Endothelial cell of umbilical vein (primary cell): ENCODE results near the gene SCAMP5. TPM values are rescaled to one million over a fixed set of nuclear protein-coding genes. Genes with fewer than 3 reads are reported as not detected.

Experiments used
- BruUV-seq: library from RNA; stranded (reverse); fragments of 400-500 nt; replicated peaks from 2 replicates; lab custom pipeline; 2021; lab: Mats Ljungman, UMichigan
- CTCF ChIA-PET: fragments of 300-600, 350-600 bp; sonication (Branson Sonifier 250); formaldehyde crosslinking; loops from one replicate; lab custom pipeline; 2021; ENCODE audit warnings: antibody characterized with exemption, inconsistent platforms; lab: Charles Lee
- POLR2A ChIA-PET: fragments of 300-600, 350-600 bp; sonication (Branson Sonifier 250); formaldehyde crosslinking; loops from one replicate; lab custom pipeline; 2021; ENCODE audit warnings: antibody characterized with exemption, inconsistent platforms; lab: Charles Lee
- DNase-seq: peaks from one replicate; pipeline ENCODE4 v3.0.0-alpha.2; 2011; ENCODE audit warnings: low read depth, low spot score
- FAIRE-seq: peaks from 2 replicates; lab custom pipeline; 2011; peaks lifted over from hg19 to GRCh38; lab: Jason Lieb, UNC
- H2AFZ ChIP-seq: 2 replicates; pipeline ENCODE4 v1.6.0; 2012; ENCODE audit warnings: low read depth, low read length, control low read depth, inconsistent platforms
- H3K27ac ChIP-seq: 2 replicates; pipeline ENCODE4 v1.5.1; 2011; ENCODE audit warnings: low read depth, mild to moderate bottlenecking, control low read depth, low read length, moderate library complexity; ENCODE audit not compliant: insufficient read depth
- H3K27me3 ChIP-seq, 2 experiments: 2 replicates each; pipeline versions ENCODE4 v1.6.0 to v1.6.1; 2011; ENCODE audit warnings: low read length in 2 of 2, mixed read lengths in 1 of 2; ENCODE audit not compliant: control insufficient read depth in 2 of 2, insufficient read depth in 2 of 2
- H3K36me3 ChIP-seq, 2 experiments: 2 replicates in 1 of 2; 3 replicates in 1 of 2; pipeline ENCODE4 v1.5.1; 2011; ENCODE audit warnings: low read length in 2 of 2, mild to moderate bottlenecking in 1 of 2, moderate library complexity in 1 of 2; ENCODE audit not compliant: control insufficient read depth in 2 of 2, insufficient read depth in 2 of 2; ENCODE audit errors: extremely low read depth in 1 of 2
- H3K4me1 ChIP-seq: 3 replicates; pipeline ENCODE4 v1.5.1; 2011; ENCODE audit warnings: mild to moderate bottlenecking, low read length; ENCODE audit not compliant: control insufficient read depth, insufficient read depth; ENCODE audit errors: extremely low read depth
- H3K4me2 ChIP-seq: 2 replicates; pipeline ENCODE4 v1.6.1; 2011; ENCODE audit warnings: low read length, control low read depth, mixed read lengths; ENCODE audit not compliant: insufficient read depth
- H3K4me3 ChIP-seq, 3 experiments: fragments of 200-600 bp in 1 of 3; sonication (generic), shearing (Covaris generic) in 1 of 3; replicated peaks in 1 of 3; 2 replicates each; pipeline ENCODE4 v1.5.1; 2011 to 2016; ENCODE audit warnings: control low read depth in 3 of 3, low read length in 3 of 3, mild to moderate bottlenecking in 2 of 3, inconsistent platforms in 1 of 3, low read depth in 1 of 3, moderate library complexity in 1 of 3; ENCODE audit not compliant: insufficient read depth in 1 of 3
- H3K79me2 ChIP-seq: 2 replicates; pipeline ENCODE4 v1.6.0; 2012; ENCODE audit warnings: low read length, inconsistent platforms; ENCODE audit not compliant: control insufficient read depth, insufficient read depth
- H3K9ac ChIP-seq: replicated peaks from 2 replicates; pipeline ENCODE3; 2011; ENCODE audit warnings: low read length, control low read depth; ENCODE audit not compliant: insufficient read depth; ENCODE audit errors: extremely low read depth
- H3K9me1 ChIP-seq: replicated peaks from 3 replicates; pipeline ENCODE4 v1.6.0; 2011; ENCODE audit warnings: mild to moderate bottlenecking, low read length; ENCODE audit not compliant: control insufficient read depth, insufficient read depth; ENCODE audit errors: extremely low read depth
- H3K9me3 ChIP-seq: replicated peaks from 2 replicates; pipeline ENCODE4 v1.5.1; 2012; ENCODE audit warnings: low read length, inconsistent platforms; ENCODE audit not compliant: control insufficient read depth, insufficient read depth
- H4K20me1 ChIP-seq: replicated peaks from 2 replicates; pipeline ENCODE3; 2011; ENCODE audit warnings: mild to moderate bottlenecking, low read length; ENCODE audit not compliant: control insufficient read depth, insufficient read depth; ENCODE audit errors: extremely low read depth
- FOS ChIP-seq: IDR thresholded peaks from 2 replicates; pipeline ENCODE4 v1.6.1; 2011; ENCODE audit warnings: mild to moderate bottlenecking, low read length, moderate library complexity, borderline replicate concordance; ENCODE audit not compliant: insufficient read depth
- GATA2 ChIP-seq: IDR thresholded peaks from 2 replicates; pipeline ENCODE4 v1.7.0; 2011; ENCODE audit warnings: low read depth, mild to moderate bottlenecking, moderate library complexity, mixed read lengths, low read length; ENCODE audit not compliant: insufficient read length, insufficient read depth
- JUN ChIP-seq: IDR thresholded peaks from 2 replicates; pipeline ENCODE4 v1.6.1; 2011; ENCODE audit warnings: borderline replicate concordance, low read depth; ENCODE audit not compliant: insufficient read length, insufficient read depth
- MYC ChIP-seq: IDR thresholded peaks from one replicate; pipeline ENCODE4 v1.6.1; 2011; ENCODE audit warnings: mild to moderate bottlenecking, low read depth, low read length
- POLR2A ChIP-seq: IDR thresholded peaks from 2 replicates; pipeline ENCODE4 v1.6.1; 2012; ENCODE audit warnings: low read depth, mild to moderate bottlenecking, control low read depth, low read length
- POLR2AphosphoS5 ChIP-seq: IDR thresholded peaks from 2 replicates; pipeline ENCODE4 v1.6.1; 2012; ENCODE audit warnings: low read depth, mild to moderate bottlenecking, control low read depth, low read length, moderate library complexity; ENCODE audit not compliant: insufficient read depth
- dilution Hi-C: fragments of 300-500 bp; cut with MboI; formaldehyde crosslinking; loops from one replicate; pipeline ENCODE4 v1.15.0; 2019; ENCODE audit warnings: low sequenced_read_pairs; ENCODE audit not compliant: extremely low pct_ligation_motif_present
- intact Hi-C: fragments of 100-400 bp; cut with micrococcal nuclease; formaldehyde crosslinking; loops from one replicate; pipeline ENCODE4 v1.10.0; 2022
- polyA plus RNA-seq, 4 experiments: library from polyadenylated mRNA; depleted of rRNA in 3 of 4; stranded (reverse) in 3 of 4; unstranded in 1 of 4; fragments of >200 nt; gene quantifications; 2 replicates each; pipeline versions ENCODE4 v1.2.1 to v1.2.3, GENCODE V29; 2011 to 2012; ENCODE audit warnings: missing spikeins in 1 of 4
- total RNA-seq: library from RNA; stranded (reverse); gene quantifications from 2 replicates; pipeline ENCODE4 v1.2.3, GENCODE V29; 2021
- TF ChIP-seq, protein P1 (sequence below): IDR thresholded peaks from 2 replicates; pipeline ENCODE4 v1.6.1; 2011; ENCODE audit not compliant: insufficient read depth, insufficient read length

The SCAMP5 gene
- total and polyA plus RNA-seq, 2 donors (not counting 3 experiments of a cell fraction or from before 2014, with no cell fraction given) = 1.9 to 6.2 TPM

DNA sequence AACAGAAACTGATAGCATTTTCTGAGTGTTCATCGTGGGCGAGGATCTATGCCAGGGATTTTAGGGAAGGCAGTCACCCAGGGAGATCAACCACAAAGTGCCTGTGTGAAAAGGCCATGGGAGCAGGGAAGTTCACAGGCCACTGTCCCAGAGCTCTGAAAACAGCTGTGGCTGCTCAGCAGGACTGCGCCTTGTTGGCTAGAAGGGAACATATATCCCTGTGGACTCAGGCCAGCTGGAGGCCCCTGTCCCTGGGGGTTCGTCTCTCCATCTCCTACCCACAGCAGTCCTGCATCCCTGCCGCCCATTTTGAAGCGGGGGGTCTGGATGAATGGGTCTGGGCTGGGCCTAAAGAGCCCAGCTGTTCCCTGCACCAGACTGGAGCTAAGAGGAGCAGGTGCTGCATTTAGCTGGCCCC is 55.8 kb downstream of the SCAMP5 start:
- no peak overlapping the region for H3K9ac ChIP-seq
- POLR2A ChIA-PET = no interaction called here
- dilution Hi-C loops (no loop called here), intact Hi-C loops (no loop called here)
- no peaks in the 10 kb centered on the region for H3K79me2 ChIP-seq
- no TSS peak for BruUV-seq
- H3K9me3 ChIP-seq = no peaks in the 10 kb centered on the region
- DNase-seq (no peak), FAIRE-seq (no peak)
- no peaks in the 10 kb centered on the region for H3K27me3 ChIP-seq
- H4K20me1 ChIP-seq = no peaks in the 10 kb centered on the region
- H3K4me2 ChIP-seq = no peak overlapping the region
- H3K36me3 ChIP-seq = no peaks in the 10 kb centered on the region
- TF ChIP-seq, protein P1, sequence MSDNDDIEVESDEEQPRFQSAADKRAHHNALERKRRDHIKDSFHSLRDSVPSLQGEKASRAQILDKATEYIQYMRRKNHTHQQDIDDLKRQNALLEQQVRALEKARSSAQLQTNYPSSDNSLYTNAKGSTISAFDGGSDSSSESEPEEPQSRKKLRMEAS = no peak
- TF ChIP-seq JUN (no peak), FOS (no peak), MYC (no peak), GATA2 (no peak), POLR2A (no peak), POLR2AphosphoS5 (no peak)
- CTCF ChIA-PET = no interaction called here
- no peak overlapping the region for H2AFZ ChIP-seq
- no peak overlapping the region for H3K27ac ChIP-seq
- H3K4me3 ChIP-seq = no peak overlapping the region
- no peaks in the 10 kb centered on the region for H3K9me1 ChIP-seq
- peaks cover 23% of the 10 kb centered on the region for H3K4me1 ChIP-seq

DNA sequence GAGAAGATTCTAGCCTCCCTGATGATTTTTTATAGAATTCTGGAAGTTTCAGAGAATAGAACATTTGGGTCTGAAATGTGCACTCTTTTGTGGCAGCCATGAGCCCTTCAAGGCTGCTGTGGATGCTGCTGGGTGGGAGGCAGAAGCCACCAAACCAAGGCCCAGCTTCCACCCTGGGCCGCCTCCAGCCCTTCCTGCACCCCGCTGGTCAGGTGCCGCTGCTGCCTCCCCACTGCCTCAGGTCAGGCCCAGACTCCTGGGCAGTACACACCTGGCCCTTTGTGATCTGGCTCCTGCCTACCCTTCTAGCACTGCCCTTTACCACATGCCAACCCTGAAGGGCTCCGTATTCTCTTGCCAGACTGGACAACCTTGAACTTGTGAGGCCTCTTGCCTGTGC is 56.3 kb downstream of the SCAMP5 start:
- BruUV-seq = no TSS peak
- dilution Hi-C loops = no loop called here
- peaks cover 22% of the 10 kb centered on the region for H3K4me1 ChIP-seq
- ChIA-PET POLR2A (no interaction called here), CTCF (no interaction called here)
- no peaks in the 10 kb centered on the region for H4K20me1 ChIP-seq
- FAIRE-seq = no peak
- no peak overlapping the region for H3K4me2 ChIP-seq
- TF ChIP-seq GATA2 = no peak
- no peak overlapping the region for H3K4me3 ChIP-seq
- no peak overlapping the region for H2AFZ ChIP-seq
- no peaks in the 10 kb centered on the region for H3K27me3 ChIP-seq
- no peaks in the 10 kb centered on the region for H3K79me2 ChIP-seq
- H3K27ac ChIP-seq = no peak overlapping the region
- H3K36me3 ChIP-seq = no peaks in the 10 kb centered on the region
- no peaks in the 10 kb centered on the region for H3K9me1 ChIP-seq
- intact Hi-C loops = no loop called here
- H3K9me3 ChIP-seq = no peaks in the 10 kb centered on the region
- no peak for DNase-seq
- H3K9ac ChIP-seq = no peak overlapping the region
